GM18907 (cell line): ENCODE results near the gene EFCAB11.

Experiments used
- ATAC-seq: cut with Tn5 transposase; IDR thresholded peaks from one replicate; pipeline ENCODE4 v1.9.1; 2021; ENCODE audit warnings: mild to moderate bottlenecking, moderate library complexity; ENCODE audit not compliant: unreplicated experiment

EFCAB11 gene

DNA sequence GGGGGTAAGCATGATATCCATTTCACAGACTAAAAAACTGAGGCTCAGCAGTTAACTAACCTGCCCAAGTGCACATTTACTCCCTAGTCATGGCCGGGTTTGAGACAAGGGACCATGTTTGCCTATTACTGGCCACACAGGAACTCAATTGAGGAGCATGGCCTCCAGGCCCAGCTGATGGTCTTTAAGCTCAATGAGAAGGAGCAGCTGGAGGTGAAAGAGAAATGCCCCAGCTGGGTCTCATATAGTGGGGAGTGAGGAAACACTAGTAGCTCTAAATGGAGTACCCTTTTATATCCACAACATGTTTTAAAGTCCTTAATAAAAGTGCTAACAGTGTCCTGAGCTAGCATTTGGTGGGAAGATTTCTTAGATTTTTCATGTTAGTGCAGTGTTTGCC is 2.8 kb upstream of the EFCAB11 start:
- ATAC-seq, result no peak

DNA sequence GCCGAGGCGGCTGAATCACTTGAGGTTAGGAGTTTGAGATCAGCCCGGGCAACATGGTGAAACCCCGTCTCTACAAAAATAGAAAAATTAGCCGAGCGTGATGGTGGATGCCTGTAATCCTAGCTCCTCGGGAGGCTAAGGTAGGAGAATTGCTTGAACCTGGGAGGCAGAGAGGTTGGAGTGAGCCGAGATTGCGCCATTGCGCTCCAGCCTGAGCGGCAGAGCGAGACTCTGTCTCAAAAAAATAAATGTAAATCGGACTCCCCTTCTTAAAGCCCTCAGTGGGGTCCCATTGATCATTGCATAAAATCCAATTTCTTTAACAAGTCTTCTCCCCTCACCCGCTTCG is 2.1 kb upstream of the EFCAB11 start:
- no peak for ATAC-seq

DNA sequence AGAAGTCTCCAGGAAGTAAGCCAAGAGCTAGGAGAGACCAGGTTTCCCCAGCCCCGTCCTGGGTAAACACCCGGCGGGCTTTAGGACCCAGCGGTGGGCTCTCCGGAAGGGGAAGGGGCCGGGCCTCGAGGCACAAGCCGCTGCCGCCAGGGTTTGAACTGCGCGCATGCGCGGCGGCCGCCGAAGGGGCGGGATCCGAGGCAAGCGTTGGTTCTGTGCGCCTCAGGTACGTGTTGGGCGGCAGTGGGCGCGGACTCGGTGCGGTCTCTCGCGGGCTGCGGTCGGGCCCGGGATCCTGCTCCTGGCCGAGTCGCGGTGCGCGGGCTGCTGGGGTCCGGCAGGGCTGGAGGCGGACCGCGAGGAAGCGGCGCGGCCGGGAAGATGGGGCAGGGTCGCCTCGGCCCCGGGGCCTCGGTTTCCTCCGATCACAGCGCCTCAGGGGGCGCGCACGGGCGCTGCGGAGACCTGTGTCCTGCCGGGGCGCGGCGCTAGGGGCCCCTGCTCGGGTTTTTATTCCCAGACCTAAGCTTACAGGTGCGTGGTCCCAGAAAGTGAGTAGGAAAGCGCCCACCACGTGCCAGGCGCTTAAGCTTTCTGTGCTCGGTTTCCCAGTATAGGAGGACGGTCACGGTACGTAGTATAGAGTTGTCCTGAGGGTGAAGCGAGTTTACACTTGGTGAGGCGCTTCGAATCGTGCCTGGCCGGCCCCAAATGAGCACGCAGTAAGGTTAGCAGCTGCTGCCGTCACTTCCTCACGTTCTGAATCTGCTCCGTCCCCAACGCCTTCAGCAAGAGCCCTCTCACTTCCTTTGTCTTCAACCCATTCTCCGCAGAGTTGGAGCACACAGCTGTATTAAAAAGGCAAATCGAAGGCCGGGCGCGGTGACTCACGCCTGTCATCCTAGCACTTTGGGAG is 1.5 kb upstream of the EFCAB11 start, which contains the start of gene TDP1:
TSS of gene TDP1 (plus strand) at position 183 of the 916 bp plus-strand sequence. CDS start 7,188 bp downstream, outside the sequence.
- peak; percentile 69 for ATAC-seq

DNA sequence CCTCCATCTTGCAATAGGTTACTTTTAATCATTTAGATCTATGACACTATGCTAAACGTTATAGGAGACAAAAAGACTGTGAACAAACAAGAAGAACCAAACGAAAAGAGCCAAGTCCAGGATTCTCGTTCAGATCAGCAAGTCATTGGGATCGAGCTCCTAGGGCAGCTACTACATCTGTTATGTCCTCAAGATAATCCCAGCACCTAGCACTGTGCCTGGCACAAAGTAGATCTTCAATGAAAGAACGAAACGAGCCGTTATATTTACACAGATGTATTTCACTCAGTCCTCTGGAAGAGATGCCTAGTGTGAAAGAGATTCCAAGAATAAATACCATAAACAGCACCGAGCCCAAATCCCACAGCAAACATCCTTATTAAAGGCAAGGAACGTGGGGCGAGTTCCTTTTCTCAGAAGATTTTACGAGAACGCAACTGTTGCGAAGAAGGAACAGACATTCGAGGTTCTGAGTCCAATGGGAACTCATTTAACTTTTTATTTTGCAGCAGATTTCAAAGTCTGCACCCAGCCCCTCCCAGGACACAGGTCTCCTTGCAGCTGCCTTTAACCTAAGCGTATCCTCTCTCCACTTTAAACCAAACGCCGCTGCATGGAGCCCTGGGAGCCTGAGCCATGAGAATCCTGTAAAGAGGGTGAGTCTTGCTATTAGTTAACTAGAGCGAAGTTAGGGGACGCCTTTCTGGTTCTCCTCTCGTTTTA is 653 bp upstream of the EFCAB11 start:
- peak; percentile 27 for ATAC-seq

DNA sequence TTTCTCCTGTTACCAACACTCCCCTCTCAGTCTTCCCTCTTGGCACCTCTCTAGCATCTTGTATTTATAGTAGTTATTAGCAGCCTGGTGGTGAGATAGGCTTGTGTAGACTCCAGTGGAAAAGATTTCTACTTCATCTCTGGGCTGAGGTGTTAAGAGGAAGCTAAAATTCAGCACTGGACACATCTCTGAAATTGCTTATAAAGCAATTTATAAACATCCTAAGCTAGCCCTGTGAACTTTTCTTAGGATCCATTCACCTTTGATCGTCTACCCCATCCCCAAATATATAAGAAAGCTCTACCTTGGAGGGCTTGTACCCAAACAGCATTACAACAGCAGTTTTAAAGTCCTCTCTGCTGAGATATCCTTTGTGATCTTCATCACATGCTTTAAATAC is 928 bp downstream of the EFCAB11 start:
- ATAC-seq, result no peak

DNA sequence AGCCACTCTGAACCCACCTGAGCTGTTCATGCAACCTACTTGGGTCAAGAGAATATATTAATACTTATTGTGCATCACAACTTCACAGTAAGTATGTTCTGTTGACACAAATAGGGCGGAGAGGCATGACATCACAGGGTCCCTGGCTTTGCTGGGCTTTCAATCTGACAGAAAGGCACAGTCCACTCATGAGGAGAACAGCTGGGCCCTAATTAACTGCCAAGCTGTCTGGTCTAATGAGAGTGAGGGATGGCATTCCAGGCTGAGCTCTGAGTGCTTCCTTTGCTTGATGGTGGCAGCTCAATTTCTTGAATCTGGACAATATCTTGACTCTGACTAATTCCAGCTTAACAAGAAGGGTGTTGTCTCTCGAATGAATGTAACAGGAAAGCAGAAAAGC is 2.0 kb downstream of the EFCAB11 start:
- ATAC-seq, result no peak

DNA sequence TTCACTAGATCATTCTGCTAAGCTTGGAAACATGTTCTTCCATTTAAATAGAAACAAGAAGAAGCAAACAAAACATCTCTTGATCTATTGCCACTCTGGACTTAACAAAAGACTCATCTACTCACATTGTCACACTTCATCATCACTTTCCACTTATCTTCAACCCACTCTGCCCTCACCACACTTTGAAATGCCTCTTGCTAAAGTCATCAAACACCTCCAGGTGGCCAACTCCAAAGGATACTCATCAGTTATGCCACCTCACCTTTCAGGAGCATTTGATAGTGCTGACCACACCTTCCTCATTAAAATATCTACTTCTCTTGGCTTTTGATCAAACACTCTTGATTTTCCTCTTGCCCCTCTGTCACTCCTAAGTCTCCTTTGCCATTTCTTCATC is 7.2 kb downstream of the EFCAB11 start:
- ATAC-seq, result no peak

DNA sequence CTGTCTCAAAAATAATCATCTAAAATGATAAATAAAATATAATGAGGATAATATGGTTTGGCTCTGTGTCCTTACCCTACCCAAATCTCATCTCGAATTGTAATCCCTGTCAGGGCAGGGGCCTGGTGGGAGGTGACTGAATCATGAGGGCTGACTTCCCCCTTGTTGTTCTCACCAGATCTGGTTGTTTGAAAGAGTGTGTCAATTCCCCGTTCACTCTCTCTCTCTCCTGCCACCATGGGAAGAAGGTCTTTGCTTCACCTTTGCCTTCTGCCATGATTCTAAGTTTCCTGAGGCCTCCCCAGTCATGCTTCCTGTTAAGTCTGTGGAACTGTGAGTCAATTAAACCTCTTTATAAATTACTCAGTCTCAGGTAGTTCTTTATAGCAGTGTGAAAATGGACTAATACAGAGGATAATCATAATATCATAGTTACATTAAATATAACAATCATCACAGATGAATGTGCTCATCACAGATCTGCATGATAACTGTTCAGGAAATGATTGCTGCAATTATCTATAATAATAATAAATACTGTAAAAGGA is 12.6 kb downstream of the EFCAB11 start:
- no peak for ATAC-seq

DNA sequence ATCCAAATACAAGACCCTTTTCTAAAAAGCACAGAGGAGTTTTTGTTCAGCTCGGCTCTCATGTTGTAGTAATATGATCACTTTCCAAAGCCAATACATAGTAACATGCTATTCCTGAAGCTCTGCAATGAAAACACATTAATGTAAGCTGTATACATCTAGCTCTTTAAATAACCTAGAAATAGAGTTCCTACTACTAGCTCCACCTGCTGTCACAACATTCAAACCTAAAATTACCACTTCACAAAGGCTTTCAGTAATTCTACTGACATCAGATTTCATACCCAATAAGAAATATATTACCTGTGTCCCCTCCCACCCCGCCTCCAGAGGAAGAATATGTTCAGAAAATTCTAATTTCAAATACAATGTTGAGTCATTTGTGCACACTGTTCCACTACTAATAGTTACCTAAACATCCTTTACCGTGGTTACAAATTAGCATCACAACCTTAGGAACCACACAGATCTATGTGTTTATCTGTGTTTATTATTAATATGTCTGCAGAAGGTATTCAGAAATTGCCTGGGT is 17.8 kb downstream of the EFCAB11 start:
- no peak for ATAC-seq

DNA sequence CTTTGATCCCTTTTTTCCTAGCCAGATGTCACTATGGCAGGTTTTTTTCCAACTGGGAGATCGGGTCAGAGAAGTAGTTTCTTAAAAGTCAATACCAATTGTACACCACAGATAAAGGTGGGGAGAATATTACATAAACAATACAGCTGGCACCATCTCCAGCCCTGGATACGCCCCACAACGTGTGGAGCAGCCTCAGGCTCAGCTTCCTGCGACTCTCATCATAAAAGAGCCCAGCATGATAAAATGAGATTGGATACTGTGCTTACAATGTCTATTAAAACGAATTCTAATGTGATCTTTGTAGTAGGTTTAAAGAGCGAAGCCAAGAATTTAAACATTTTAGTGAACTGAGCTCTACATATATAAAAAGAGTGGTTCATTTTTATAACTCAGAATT is 21.5 kb downstream of the EFCAB11 start:
- ATAC-seq, result no peak

DNA sequence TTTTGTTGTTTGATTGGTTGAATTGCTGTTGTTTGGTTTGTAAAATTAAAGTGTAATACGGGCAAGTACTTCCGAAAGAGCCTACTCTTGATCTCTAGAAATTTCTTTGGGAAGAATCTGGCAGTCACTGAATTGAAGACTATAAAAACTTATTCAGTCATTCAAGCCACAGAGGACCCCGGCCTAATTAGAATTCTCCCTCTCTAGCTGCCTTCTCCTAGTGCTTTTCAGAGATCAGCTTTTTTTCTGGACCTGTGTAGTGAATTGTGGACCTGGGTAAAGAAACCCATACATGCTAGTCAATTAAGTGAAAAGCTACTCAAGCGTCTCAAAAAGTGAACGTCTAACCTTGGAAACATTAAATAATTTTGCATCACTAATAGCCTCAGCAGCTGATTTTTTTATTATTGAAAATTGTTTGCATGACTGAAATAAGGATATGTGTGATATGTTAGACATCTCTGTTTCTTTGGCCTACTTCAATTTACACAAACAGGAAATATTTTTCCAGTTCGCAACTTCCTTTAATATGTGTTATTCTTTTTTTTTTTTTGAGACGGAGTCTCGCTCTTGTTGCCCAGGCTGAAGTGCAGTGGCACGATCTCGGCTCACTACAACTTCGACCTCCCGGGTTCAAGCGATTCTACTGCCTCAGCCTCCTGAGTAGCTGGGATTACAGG is 27.2 kb downstream of the EFCAB11 start:
- ATAC-seq, result no peak

DNA sequence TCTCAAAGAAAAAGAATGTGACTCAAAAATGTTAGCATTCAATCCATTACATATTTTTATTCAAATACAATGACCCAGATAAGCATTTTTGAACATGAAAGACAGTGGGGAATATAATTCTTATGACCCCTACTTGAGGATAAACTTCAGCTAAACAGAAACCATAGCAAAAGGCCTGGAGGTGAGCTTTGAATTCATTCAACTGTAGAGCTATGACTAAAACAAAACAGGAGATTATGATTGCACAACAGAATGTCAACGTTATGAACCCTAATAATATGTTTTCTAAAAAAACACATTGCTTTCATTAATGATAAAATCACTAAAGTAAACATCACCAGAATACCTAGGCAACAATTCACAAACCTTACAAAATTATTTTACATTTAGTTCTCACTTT is 27.8 kb downstream of the EFCAB11 start:
- no peak for ATAC-seq

DNA sequence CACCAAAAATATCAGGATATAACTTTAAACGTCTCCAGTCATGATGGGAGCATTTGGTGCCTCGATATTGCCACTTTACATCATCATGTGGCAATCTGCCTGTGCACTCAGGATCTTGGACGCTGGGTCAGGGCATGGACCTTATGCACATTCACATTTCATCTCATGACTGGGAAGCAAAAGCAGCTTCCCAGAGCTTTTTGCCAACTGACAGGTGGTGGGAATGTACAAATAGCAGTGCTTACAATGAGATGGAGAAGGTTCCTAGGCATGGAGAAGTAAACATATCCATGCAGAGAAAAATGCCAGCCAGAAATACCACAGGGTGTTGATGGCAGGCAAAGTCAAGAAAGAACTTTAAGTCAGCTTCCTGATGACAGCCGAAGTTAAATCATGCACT is 30.3 kb downstream of the EFCAB11 start:
- no peak for ATAC-seq

DNA sequence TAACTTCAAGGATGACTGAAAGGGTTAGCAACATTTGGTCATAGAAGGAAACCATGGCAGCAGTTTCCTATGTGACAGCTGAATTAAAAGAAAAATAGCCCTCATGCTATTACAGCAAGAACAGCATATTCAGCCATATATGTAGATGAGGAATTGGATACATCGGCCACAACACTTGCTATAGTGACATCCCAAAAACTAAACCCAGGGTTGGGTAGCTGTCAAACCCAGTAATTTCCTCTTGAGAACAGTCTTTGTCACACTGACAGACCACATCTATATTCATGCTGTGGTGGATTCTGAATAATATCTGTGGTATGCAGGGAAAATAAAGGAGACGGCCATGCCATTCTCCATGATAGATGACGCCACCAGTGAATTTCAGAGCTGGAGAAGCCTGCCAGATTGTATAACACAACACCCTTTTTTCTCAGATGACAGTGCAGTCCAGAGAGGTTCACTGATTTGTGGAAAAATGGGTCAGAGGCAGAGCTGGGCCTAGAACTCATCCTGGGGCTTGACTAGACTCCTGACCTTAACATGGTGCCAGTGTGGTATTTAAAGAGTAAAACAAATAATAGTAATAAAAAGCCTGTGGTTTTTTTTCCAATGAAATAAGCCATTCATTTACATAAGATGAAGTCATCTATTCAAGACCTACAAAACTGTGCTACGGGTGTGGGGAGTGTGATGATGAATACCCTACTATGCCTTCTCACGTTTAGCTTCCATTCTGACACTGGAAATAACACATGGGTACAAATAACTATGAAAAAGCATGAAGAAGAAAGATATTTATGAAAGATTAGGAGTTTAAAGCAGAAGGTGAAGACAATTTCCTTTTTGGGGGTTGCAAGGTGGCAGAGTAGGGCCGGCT is 32.3 kb downstream of the EFCAB11 start:
- ATAC-seq, result no peak

DNA sequence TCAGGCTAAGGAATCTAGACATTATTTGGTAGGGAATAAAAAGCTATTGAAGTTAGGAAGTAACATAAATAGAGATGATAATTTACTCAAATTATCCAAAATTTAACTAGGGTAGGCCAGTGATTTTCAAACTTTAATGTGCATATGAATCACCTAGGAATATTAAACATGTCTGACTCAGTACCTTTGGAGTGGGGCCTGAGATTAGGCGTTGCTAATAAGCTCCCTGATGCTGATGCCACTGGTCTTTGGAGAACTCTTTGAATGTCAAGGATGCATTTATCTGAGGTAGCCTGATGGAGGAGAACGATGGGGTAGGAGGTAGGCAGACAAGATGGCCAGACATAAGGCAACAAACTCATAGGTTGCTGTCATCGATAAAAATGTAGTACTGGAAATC is 33.2 kb downstream of the EFCAB11 start:
- ATAC-seq, result no peak

DNA sequence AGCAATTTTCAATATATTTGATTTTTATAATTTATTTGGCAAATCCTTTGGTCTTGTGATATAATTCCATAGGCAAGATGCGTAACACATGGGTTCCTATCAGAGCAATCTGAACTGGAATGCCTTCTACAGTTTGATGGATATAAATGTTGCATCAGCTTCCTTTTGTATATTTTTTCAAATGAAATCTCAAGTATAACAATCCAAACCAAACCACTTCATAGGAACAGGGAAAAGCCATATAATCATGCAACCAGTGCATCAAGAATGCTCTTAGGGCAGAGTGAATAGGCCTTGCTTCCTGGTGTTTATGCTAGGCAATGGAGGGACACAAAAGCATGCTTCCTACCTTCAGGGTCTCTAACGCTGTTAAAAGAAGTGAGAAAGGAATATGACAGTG is 34.5 kb downstream of the EFCAB11 start:
- no peak for ATAC-seq

DNA sequence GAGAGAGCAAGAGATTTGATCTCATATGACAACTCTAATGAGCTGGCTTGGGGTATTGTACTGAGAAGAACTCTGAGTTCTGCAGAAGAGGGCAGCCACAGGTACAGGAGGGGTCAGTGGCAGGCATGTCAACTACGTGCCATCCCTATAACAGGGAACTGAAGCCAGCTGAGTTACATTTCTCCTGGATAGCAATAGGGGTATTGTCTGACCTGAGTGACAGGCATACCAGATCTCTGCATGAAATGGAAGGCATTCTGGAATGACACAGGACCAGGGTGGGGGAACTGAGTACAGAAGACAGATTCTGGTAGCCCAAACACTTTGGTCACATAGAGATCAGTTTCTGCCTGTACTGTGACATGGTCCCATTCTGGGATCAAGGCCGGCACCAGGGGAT is 35.8 kb downstream of the EFCAB11 start:
- no peak for ATAC-seq

DNA sequence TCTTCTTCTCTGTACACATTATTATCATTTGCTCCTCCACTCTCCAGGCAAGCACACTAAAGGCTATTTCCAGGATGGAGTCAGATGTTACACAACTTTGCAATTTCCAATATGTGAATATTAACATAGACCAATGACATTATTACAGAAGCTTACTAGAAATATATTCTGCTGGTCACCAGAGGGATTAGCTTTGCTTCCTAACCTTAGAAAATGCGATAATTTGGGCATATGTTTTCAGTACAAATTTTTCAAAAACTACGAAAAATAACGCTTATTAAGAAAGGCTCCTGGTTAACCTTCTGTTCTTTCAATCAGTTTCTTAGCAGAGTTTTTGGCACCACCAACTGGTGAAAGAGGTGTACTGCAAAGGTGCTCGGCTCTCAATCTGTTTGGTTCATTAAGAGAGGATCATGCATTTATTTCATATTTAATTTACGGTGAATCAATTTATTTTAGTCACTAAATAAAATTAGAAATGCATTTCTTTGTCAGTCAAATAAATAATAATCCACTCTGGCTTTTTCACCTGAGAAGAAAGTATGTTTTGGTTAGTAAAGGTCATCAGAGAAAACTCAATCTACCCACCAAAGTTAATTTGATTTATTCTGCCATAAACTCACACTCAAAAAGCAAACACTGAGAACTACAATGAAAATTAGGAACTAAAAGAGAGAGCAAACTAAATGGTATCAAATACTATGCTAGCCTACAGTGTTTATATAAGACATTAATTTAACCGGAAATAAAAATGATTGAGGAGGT is 39.2 kb downstream of the EFCAB11 start:
- peak; percentile 65 for ATAC-seq

DNA sequence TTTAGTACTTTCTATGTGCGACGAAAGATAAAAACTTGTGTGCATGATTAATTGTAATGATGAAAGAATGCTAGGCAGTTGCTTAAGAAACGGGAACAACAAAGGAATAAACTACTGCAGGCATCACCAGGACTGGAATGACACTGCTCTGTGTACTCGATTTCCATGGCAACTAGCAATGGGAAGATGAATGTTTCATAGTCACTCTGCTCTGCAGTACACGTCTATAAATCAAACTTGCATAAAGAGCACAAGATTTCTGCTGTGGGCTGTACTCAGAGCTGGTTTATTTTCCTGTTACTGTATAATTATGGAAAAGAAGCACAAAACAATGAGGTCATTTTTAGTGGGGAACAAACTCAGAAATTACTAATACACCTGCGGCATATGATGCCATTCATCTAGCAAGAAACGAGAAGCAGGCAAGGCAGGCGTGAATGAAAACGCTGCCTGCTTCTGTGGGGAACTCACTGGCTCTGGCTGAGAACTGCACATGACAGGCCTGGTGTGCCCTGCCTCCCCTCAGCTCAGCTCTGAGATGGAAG is 41.8 kb downstream of the EFCAB11 start:
- ATAC-seq, result no peak
